Fibroblast of skin of abdomen (primary cell): ENCODE results near the gene LHX4.

Experiments
- DNase-seq: peaks from one replicate; pipeline ENCODE4 v3.0.0-alpha.2; 2013

The LHX4 gene

DNA sequence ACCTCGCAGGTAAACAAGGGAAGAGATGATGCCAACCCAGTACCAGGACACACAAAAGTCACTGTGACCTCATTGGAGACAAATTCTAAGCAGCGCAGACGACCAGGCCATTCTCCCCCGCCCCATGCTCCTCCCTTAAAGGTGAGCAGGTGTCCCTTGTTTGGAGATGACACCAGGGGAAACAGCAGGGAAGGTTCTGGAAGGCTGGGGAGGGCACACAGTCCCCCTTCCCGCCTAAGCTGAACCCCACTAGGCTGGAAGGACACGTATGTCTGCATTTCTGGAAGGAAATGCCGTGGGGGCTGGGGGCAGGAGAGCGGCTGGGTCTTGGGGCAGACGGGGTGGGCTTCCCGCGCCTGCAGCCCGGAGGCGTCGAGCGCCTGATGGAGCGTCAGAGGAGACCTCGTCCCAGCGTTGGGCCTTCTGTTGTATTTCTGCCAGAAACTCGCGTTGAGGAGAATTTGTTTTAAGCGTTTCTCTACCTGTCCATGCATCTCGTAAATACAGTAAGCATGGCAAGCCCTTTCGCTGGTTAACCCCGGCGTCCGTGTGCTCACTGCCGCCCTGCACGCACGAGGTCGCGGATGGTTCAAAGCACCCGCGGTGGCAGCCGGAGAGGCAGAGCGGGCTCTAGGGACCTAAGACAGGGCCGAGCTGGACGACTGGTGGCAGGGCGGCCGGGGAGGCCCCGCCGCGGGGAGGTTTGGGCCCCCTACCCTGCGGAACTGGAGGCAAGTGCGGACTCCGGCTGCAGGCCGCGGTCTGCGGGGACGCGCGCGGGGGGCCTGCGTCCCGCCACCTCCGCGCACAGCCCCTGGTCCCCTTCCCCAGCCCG is 1.2 kb upstream of the LHX4 start:
- DNase-seq = no peak

DNA sequence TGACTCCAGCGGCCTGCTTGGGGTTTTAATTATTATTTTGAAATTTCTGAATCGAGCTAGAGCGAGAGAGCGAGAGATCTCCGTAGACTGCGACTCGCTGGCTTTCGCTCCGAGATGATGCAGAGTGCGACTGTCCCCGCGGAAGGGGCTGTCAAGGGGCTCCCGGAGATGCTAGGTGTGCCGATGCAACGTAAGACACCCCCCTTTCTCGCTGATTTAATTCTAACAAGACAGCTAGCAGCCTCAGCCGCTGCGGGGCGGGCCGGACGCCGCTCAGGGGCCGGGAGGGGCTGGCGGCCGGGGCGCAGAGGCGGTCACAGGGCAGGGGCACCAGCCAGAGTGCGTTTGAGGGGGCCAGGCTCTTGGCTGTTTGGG is 339 bp downstream of the LHX4 start:
- no peak for DNase-seq

DNA sequence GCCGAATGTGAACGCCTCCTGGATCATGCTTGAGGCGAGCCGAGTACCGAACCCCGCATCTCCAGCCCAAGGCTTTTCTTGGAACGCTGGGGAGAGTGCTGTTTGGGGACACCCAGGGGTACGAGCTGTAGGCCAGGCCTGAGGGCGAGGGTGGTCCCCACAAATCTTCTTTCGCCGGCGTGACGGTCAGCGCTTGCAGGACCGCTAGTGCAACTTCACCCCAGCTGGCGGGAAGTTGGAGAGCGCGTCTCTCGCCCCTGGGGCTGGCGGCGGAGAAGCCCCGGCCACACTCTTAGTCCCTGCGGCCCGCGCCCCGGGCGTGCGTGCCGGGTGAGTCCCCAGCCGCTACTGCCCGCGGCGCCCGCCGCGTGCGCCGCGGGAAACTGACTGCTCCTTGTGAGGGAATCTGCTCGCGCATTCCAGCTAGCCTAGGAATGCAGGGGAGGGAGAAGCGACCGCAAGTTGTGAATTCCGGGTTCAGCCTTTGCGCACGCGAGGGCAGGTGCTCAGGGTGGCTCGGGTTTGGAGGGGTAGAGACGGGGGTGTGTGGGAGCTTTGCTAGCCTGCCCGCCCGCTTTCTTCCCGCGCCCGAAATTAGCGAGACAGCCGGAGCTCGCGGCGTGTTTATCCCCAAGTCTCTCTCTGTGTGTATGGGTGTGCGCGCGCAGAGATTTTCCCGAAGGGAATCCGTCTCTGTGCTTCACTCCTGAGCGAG is 884 bp downstream of the LHX4 start:
- DNase-seq = peak; percentile 58

DNA sequence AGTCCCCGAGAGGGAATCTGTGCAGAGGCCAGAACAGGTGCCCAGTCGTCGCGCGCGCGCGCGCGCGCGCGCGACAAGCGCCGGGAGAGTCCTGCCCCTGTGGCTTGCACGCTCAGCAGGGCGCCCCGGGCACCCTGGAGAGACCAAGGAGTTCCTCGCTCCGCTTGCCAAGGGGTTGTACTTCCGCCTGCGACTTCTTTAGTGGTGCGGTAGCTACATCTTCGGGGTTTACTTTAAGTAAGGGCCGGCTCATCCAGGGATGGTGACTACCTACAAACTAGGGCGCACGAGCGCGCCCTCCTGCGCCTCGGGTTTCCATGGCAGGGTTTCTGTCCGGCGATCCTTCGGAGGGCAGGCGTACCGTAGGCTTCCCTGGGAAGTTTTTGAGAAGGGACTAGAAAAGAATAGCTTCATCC is 1.4 kb downstream of the LHX4 start:
- peak; percentile 11 for DNase-seq

DNA sequence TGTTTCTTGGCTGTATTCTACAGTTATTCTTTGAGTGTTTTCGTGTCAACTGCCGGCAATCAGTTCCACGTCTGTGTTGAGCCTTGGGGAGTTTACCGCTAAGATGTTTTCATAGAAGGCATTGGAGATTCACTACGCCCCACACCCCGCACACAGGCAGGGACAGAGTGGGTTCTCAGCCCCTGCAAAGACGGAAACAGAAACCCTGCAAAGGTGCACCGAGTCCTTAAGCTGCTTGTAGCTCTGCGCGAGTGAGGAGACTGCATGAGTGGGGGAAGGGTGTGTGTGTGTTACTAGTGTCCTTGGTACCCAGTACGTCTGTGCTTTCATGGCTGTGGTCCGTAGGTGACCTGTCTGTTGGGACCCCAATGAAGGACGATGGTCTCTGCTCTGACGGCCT is 1.9 kb downstream of the LHX4 start:
- no peak for DNase-seq

DNA sequence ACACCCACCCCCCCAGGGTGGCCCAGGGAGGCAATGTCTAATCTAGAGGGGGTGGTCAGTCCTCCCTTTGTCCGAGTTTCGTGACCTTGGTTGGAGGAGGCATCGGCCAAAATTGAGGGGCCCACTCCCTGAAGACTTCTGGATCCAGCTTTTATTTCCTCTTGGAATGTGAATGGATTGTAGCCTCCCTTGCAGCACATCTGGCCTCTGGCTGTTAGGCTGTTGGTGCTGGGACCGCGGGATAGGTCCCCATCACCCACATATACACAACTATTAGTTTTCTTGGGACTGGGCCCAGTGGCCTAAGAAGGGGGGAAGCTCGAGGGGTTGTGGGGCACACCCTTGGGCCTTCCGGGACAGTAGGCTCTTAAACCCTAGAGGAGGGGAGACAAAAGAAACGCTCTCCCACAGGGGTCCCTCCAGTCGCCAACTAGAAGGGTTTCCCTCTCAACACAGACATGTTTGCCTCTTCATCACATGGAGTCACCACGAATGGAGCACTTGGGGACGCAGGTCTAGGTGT is 2.5 kb downstream of the LHX4 start:
- DNase-seq = no peak

DNA sequence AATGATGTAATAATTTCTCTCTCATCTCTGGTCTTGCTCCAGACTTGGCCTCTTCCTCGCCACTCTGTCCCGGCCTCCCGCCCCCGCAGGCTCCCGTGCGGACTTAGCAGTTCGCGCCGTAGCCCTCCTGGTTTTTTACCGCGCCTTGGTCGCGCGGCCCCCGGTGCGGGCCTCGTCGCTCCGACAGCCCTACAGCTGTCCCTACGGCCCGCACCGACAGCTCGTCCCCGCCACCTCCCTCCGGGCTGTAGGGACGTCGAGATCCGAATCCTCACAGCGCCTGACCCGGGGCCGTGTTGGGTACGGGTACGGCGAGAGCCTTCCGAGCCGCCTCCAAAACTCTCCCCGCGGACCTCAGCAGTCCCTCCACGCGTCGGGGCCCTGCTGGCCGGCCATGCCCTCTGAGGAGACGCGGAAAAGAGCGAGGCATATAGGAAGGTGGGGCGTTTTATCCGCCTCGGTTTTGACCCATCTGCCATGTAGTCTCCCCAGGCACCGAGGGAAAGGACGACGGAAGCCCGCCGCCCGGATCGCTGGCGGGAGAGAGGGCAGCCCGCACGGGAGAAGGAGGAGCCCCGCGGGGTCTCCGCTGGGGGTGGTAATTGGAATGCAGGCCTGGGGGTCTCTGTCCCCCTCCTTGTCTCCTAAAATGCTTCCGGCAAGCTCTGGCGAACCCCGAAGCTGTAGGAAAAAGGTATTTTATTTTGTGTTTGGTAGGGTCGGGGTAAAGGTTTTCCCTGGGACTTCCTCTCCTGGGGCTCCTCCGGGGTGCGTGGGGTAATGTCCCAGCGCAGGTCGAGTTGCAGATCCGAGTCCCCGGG is 3.3 kb downstream of the LHX4 start:
- no peak for DNase-seq

GRCh38 chr1:180234369-180235076 is 4.5 kb downstream of the LHX4 start:
- no peak for DNase-seq

DNA sequence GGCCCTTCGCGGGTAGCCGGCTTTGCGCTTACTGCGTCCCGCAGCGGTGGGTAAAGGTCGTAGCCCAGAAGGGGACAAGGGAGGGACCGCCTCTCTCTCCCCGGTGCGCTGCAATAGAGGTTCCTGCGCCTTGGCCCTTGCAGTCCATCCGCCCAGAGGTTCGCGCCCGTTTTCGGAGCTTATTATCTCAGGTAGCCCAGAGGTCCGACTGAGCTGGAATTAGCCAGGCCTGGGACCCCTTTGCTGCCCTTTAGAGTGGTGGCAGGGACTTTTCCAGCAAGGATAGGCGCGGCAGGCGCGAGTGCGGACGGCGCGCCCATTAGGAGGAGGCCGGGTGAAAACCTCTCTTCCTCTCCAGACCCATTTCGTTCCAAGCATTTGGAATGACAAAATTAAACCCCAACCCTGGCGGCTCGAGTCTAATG is 5.0 kb downstream of the LHX4 start:
- no peak for DNase-seq

- DNase-seq = no peak
Observed at GRCh38 chr1:180235502-180236239, 5.6 kb downstream of the LHX4 start.

GRCh38 chr1:180236698-180237509 is 6.8 kb downstream of the LHX4 start:
- no peak for DNase-seq

- no peak for DNase-seq
Observed at GRCh38 chr1:180237869-180238476, 7.9 kb downstream of the LHX4 start.

DNA sequence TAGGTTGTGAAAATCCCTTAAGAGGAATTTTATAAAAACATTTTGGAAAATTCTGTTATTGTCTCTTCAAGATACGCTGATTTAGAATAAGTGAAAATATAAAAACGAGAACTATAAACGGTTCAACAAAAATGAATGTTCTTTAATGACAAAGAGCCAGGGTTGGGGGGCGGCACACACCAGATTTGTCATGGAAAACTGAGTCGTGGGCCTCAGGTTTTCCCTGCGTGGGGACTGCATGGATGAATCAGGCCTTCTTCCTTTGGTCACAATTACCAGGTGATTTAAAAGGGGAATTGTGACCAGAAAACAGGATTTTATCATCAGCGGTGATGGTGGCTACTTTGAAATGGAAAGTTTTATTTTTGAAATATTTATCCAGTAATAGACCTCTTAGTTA is 8.6 kb downstream of the LHX4 start:
- no peak for DNase-seq

DNA sequence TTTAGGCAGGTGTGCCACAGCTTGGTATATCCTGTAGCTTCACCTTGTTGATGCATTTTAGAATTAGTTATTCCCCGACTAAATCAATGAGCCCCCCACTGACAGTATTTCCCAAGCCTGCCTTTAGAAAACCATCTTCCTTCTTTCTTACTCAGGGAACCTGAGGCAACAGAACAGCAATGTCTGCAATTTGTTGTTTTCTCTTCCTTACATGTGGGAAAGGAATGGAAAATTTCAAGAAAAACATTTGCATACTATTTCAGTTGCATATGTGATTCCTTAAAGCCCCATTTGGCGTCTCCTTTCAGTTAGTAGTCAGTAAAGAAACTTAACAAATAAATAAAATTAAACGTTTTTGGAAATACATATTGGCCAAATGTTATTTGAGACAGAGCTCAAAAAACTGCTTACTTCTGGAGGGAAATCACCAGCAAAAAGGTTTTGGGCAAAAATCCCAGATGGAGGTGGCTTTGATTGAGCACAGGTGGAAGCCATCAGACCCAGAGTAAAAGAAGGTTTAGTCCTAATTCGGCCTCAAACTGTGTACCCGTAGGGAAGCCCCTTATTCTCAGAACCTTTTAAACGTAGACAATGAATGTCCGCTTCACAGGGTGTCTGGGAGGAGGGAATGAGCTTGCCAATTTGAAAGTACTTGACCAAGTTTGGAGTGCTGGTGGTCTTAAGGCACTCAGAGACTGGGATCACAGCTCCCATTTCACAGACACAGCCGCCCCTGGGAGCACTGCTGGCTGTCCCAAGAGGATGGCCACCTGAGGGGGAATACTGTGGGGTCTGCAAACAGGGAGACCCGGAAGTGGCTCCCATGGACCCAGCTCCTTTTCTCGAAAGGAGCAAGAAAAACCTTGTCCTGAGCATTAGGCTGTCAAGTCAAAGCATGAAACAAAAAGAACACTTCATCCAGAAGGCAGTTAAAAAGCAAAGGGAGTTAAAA is 9.4 kb downstream of the LHX4 start:
- DNase-seq = no peak

DNA sequence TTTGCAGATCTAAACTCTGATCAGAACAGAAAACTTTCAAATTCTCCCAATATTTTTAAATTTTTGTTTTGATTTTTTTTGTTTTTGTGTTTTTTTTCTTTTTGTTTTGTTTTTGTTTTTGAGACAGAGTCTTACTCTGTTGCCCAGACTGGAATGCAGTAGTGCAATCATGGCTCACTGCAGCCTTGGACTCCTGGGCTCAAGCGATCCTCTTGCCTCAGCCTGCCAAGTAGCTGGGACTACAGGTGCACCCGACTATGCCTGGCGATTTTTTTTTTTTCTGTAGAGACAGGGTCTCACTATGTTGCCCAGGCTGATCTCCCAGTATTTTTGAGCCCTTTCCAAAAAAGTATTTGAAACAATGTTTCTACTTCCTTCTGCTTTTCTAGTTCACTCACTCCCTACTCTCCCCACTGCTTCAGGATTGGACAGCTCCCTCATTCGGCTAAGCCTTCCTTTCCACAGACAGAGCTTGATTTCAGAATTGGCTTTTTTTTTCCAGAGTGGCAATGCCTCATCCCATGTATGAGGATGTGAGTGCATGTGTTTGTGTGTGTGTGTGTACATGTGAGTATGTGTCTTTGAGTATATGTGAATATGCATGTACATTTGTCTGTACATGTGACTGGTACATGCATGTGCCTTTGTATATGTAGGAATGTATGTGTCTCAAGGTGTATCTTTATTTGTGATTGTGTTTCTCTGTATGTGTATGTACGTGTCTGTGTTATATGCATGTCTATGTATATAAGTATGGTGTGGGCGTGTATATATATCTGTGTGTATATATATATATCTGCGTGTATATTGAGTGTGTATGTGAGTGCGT is 11.9 kb downstream of the LHX4 start:
- no peak for DNase-seq

DNA sequence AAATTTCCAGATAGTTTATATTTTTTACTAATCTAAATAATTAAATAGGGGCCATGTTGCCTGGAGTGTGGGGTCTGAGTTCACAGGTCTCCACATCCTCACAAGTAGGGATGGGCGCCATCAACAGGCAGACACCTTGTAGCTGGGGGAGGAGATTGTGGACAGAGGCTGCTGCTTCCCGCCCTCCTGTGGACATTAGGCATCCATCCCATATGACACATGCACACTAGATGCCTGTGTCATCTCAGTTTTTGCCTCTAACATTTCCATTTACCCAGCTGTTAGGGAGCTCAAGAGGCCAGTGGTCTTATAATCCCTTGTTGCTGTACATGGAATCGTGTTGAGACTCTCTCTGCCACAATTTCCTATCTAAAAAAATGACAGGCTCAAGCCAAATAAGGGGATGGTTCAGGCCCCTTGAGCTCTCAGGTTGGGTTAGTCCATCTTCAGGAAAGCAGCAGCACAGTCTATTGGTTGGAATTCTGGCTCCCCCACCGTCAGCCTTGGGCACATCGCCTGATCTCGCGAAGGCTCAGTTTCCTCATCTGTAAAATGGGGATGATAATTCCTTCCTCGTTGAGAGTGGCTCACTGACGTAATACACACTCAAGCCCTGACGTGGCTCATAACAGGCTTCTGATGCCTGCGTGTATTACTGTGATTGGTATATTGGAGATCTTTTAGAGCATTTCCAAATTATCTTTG is 13.6 kb downstream of the LHX4 start:
- DNase-seq = no peak

DNA sequence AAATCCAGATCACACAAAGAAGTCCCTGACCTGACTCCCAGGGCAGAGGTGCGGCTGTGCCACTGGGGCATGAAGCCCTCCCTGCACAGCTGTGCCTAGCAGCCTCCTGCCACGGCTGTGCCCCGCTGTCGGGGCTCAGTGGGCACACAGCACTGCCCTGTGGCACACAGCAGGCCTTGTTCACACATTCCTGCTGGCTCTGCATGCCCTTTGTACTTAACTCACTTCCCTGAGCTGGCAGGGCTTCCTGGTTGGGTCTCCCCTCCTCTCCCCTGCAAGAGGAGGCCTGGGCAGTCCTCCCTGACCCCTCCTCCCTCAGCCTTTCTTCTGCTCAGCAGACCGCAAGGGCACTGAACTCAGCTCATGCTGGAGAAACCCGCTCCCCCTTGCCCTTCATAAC is 14.8 kb downstream of the LHX4 start:
- DNase-seq = no peak
